Gastroesophageal sphincter (tissue), 4 donors: ENCODE measurements around the gene LANCL2. TPM values are rescaled to one million over a fixed set of nuclear protein-coding genes. Genes with fewer than 3 reads are reported as not detected.

Experiments
- ATAC-seq: fragments of 150-250 bp; one replicate; pipeline ENCODE4 v1.9.1; 2016; ENCODE audit warnings: mild to moderate bottlenecking, moderate library complexity
- H3K27ac ChIP-seq, 4 donors: fragments of 200-600 bp; sonication (generic) in 3 of 4; 1 replicate in 3 of 4; 2 replicates in 1 of 4; pipeline ENCODE4 v1.5.1; 2016 to 2019
- H3K27me3 ChIP-seq: fragments of 200-600 bp; sonication (generic); one replicate; pipeline ENCODE4 v1.5.1; 2019
- H3K36me3 ChIP-seq, 2 donors: fragments of 200-600 bp; sonication (generic); one replicate each; pipeline ENCODE4 v1.5.1; 2019; ENCODE audit warnings: control low read depth in 1 of 2
- H3K4me1 ChIP-seq, 3 donors: fragments of 200-600 bp; sonication (generic); 1 replicate in 2 of 3; 2 replicates in 1 of 3; pipeline ENCODE4 v1.5.1; 2016 to 2019; ENCODE audit warnings: control low read depth in 2 of 3
- H3K4me3 ChIP-seq, 2 donors: fragments of 200-600 bp; sonication (generic); one replicate each; pipeline ENCODE4 v1.5.1; 2019; ENCODE audit warnings: mild to moderate bottlenecking in 1 of 2, moderate library complexity in 1 of 2
- H3K9me3 ChIP-seq, 3 donors: fragments of 200-600 bp; sonication (generic); one replicate each; pipeline ENCODE4 v1.5.1; 2017 to 2019; ENCODE audit warnings: control low read depth in 2 of 3
- EP300 ChIP-seq: sonication (generic); formaldehyde crosslinking; IDR thresholded peaks from one replicate; pipeline ENCODE4 v1.6.1; 2017; ENCODE audit warnings: antibody characterized with exemption, mild to moderate bottlenecking
- POLR2A ChIP-seq, 2 donors: fragments of 450-650 bp; IDR thresholded peaks; one replicate each; pipeline ENCODE4 v1.6.1; 2017; ENCODE audit warnings: antibody characterized with exemption in 2 of 2, mild to moderate bottlenecking in 2 of 2, moderate library complexity in 1 of 2
- POLR2AphosphoS5 ChIP-seq: sonication (generic); formaldehyde crosslinking; IDR thresholded peaks from one replicate; pipeline ENCODE4 v1.6.1; 2017; ENCODE audit warnings: antibody characterized with exemption
- WGBS, 2 donors: methylation state at CpG; one replicate each; pipeline ENCODE4 v1.1.5; 2018; ENCODE audit warnings: low coverage in 1 of 2; 5-methylcytosine and 5-hydroxymethylcytosine counted together
- total RNA-seq, 4 donors: library from RNA; depleted of rRNA; stranded (reverse); fragments of >200 nt; gene quantifications; one replicate each; pipeline ENCODE4 v1.1.0, GENCODE V29; 2016
- TF ChIP-seq, protein P1 (sequence below), 4 experiments: fragments of 200-600 bp in 2 of 4; fragments of 450-650 bp in 2 of 4; sonication (generic) in 1 of 4; IDR thresholded peaks; one replicate each; pipeline ENCODE4 v1.5.1; 2017 to 2019; ENCODE audit warnings: antibody characterized with exemption in 4 of 4, mild to moderate bottlenecking in 2 of 4, moderate library complexity in 2 of 4

Gene LANCL2
- total RNA-seq, 4 donors from 2014 or later, result 6.9 to 10.6 (median 9.3) TPM

DNA sequence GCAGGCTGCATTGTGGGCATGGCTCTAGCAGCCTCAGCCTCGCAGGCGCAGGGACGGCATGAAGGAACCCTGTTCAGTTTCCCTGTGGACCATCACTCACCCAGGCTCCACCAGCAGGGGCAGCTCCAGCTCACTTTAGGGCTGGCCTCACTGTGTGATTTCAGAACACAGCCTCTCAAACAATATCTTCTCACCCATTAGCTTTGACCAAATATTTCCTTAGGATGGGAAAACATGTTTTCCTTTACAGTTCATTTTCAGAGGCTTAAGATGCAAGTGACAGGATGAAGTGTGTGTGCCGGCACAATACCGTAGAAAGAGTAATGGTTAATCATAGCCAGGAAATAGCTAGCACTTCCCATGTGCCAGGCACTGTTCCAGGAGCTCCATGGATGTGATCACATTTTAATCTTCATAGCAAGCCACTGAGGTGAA, 58.2 kb downstream of the LANCL2 start:
- Histone ChIP-seq H3K4me1 (no peaks in the 10 kb centered on the region), H3K4me3 (no peak overlapping the region), H3K27ac (no peak overlapping the region), H3K9me3 (no peaks in the 10 kb centered on the region), H3K36me3 (peaks cover 0 to 40% of the 10 kb centered on the region in 2 donors), H3K27me3 (no peaks in the 10 kb centered on the region)
- ATAC-seq, result no peak
- WGBS, 2 donors, result 45 to 70% methylated on average over 3 to 5 of the region's 5 CpGs
- TF ChIP-seq EP300 (no peak), POLR2AphosphoS5 (no peak), POLR2A (IDR thresholded peaks at IDR 0.05) (no peak)
- TF ChIP-seq, protein P1, sequence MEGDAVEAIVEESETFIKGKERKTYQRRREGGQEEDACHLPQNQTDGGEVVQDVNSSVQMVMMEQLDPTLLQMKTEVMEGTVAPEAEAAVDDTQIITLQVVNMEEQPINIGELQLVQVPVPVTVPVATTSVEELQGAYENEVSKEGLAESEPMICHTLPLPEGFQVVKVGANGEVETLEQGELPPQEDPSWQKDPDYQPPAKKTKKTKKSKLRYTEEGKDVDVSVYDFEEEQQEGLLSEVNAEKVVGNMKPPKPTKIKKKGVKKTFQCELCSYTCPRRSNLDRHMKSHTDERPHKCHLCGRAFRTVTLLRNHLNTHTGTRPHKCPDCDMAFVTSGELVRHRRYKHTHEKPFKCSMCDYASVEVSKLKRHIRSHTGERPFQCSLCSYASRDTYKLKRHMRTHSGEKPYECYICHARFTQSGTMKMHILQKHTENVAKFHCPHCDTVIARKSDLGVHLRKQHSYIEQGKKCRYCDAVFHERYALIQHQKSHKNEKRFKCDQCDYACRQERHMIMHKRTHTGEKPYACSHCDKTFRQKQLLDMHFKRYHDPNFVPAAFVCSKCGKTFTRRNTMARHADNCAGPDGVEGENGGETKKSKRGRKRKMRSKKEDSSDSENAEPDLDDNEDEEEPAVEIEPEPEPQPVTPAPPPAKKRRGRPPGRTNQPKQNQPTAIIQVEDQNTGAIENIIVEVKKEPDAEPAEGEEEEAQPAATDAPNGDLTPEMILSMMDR (IDR thresholded peaks at IDR 0.05), result no peak

DNA sequence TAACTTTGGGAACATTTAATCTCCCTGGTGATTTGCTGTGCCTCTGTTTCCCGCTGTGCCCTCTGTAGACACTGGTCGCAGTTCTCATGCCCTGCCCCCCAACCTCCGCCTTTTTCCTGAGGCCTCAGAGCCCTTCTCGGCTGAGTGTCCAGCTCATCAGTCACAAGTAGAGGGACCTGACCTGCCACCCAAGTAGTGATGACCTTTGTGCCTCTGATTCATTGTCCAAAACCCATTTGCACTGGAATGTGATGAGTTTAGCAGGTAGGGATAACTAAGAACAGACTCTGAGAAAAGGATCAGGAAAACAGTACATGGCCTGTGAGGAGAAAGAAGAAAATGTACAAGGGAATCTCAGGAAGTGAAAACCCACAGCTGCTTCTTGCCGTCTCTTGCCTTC, 58.8 kb downstream of the LANCL2 start:
- no peaks in the 10 kb centered on the region for H3K9me3 ChIP-seq
- H3K27ac ChIP-seq, result no peak overlapping the region
- 57 to 88% methylated on average over 1 to 5 of the region's 5 CpGs for WGBS, 2 donors
- no peaks in the 10 kb centered on the region for H3K27me3 ChIP-seq
- no peak for TF ChIP-seq POLR2AphosphoS5
- TF ChIP-seq POLR2A (IDR thresholded peaks at IDR 0.05), result no peak
- TF ChIP-seq EP300, result no peak
- TF ChIP-seq, protein P1 (IDR thresholded peaks at IDR 0.05), result no peak
- H3K4me1 ChIP-seq, result no peaks in the 10 kb centered on the region
- ATAC-seq, result no peak
- peaks cover 0 to 42% of the 10 kb centered on the region in 2 donors for H3K36me3 ChIP-seq
- H3K4me3 ChIP-seq, result no peak overlapping the region

DNA sequence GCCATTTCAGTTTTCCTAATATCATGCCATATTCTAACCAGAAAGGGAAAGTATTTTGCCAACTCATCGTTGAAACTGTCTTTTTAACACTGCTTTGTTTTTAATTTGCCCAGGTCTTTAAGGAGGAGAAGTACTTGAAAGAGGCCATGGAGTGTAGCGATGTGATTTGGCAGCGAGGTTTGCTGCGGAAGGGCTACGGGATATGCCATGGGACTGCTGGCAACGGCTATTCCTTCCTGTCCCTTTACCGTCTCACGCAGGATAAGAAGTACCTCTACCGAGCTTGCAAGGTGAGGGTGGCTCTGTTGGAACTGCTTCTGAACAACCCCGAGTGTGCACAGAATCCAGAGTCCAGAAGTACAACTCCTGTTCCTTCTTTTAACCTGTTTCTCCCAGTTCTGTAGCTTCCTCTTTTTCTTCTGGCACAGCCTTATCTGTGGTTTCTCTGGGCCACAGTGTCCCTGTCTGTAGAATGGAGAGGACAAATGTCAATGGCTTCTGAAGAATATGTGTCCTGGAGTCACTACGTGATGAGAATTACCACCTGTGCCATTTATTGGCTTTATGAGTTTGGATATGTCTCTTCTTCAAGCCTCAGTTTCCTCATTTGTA, 60.1 kb downstream of the LANCL2 start:
- no peaks in the 10 kb centered on the region for H3K9me3 ChIP-seq
- no peak overlapping the region for H3K4me3 ChIP-seq
- 89 to 94% methylated on average over 9 to 11 of the region's 11 CpGs for WGBS, 2 donors
- no peaks in the 10 kb centered on the region for H3K27me3 ChIP-seq
- peaks cover 0 to 48% of the 10 kb centered on the region in 2 donors for H3K36me3 ChIP-seq
- TF ChIP-seq, protein P1 (IDR thresholded peaks at IDR 0.05), result no peak
- TF ChIP-seq POLR2A (IDR thresholded peaks at IDR 0.05) (no peak), EP300 (no peak), POLR2AphosphoS5 (no peak)
- H3K4me1 ChIP-seq, result no peaks in the 10 kb centered on the region
- ATAC-seq, result no peak
- no peak overlapping the region for H3K27ac ChIP-seq

DNA sequence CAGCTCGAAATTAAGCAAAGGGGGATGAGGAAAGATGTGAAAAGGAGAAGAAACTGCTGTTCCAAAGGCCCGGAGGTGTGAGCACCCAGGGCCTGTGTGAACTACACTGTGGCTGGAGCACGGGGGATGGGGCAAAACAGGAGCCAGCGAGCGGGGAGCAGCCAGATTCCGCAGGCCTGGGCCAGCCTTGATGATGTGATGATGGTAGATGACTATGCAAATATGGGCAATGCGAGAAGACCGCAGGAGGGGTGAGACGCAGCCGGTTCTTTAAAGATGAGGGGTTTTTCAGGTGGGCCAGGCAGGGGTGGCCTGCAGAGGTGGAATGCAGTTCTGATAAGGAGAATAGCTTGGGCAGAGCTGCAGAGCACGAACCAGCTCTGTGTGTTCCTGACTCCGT, 61.5 kb downstream of the LANCL2 start:
- no peaks in the 10 kb centered on the region for H3K4me1 ChIP-seq
- H3K36me3 ChIP-seq, result peaks cover 0 to 58% of the 10 kb centered on the region in 2 donors
- H3K9me3 ChIP-seq, result no peaks in the 10 kb centered on the region
- no peak overlapping the region for H3K4me3 ChIP-seq
- no peak for ATAC-seq
- no peaks in the 10 kb centered on the region for H3K27me3 ChIP-seq
- no peak for TF ChIP-seq POLR2AphosphoS5
- TF ChIP-seq, protein P1 (IDR thresholded peaks at IDR 0.05), result no peak
- TF ChIP-seq POLR2A (IDR thresholded peaks at IDR 0.05), result no peak
- TF ChIP-seq EP300, result no peak
- no peak overlapping the region for H3K27ac ChIP-seq
- WGBS, 2 donors, result 68 to 85% methylated on average over 8 to 11 of the region's 12 CpGs

DNA sequence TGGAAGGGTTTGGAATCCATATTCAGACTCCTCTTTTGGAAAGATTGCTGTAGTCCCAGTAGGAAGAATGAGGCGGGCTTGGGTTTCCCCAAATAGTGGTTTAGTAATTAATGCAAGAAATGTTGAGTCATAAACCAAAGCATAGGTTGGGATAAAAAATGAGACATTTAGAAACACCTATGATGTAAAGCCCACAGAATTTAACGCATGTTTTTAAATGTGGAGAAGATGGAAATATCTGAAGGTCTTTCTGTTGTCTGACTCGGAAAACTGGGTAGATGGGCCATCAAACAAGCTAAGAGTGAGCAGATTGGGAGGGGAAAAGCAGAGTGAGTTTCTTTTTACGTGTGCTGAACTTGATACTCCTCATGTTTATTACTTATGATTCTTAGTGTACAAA, 62.2 kb downstream of the LANCL2 start:
- Histone ChIP-seq H3K9me3 (no peaks in the 10 kb centered on the region), H3K27me3 (no peaks in the 10 kb centered on the region), H3K27ac (no peak overlapping the region), H3K4me1 (no peaks in the 10 kb centered on the region), H3K4me3 (no peak overlapping the region), H3K36me3 (peaks cover 0 to 62% of the 10 kb centered on the region in 2 donors)
- no peak for ATAC-seq
- TF ChIP-seq POLR2AphosphoS5 (no peak), EP300 (no peak)
- WGBS, 2 donors, result 46 to 56% methylated on average over 4 of the region's 4 CpGs
